Astrocyte (in vitro differentiated cells and primary cell): ENCODE measurements around the gene ZNF516.

Experiments
- CTCF ChIP-seq: IDR thresholded peaks from 2 replicates; pipeline ENCODE4 v1.5.1; 2011; ENCODE audit warnings: low read depth, mild to moderate bottlenecking, inconsistent platforms, low read length, moderate library complexity; ENCODE audit not compliant: insufficient read depth
- EZH2 ChIP-seq: IDR thresholded peaks from 2 replicates; pipeline ENCODE4 v1.6.1; 2012; ENCODE audit warnings: mild to moderate bottlenecking, low read length, inconsistent platforms; ENCODE audit not compliant: insufficient read depth

- TF ChIP-seq EZH2 (no peak), CTCF (no peak)
Measured at GRCh38 chr18:76435316-76435989, 59.6 kb downstream of the ZNF516 start.
